Measurements from ENCODE around the gene MED7.

Gene MED7

DNA sequence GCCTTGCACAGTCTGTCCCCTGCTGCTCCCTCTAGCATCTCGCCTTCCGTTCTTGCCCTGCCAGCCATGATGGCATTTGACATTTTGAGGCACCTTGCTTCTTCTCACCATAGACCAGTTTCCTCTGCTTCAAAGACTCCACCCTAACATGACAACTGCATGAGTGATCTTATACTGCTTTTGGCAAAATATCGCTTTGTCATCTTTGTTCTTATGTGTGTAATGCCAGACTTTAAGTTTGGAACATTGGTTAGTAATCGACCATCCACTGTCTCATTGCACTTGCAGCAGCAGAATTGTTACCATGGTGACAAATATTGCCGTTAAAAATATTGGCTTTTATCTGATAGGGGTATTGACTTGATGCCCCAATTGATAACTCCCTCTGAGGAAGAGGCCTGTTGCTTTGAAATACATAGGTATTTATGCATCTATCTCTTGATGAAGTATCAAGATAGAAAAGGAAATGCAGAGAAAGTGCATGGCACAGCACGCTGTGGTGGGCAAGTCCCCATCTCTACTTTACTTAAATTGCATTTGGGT lies 16.6 kb upstream of the MED7 start:
- TF ChIP-seq ZSCAN16 (tag by site-specific recombination; IDR thresholded peaks at IDR 0.05) (no peak), ZNF214 (tag by site-specific recombination; IDR thresholded peaks at IDR 0.05; ENCODE audit: borderline replicate concordance) (no peak), ZNF660 (tag by site-specific recombination; IDR thresholded peaks at IDR 0.05) (no peak), ZNF776 (tag by site-specific recombination; IDR thresholded peaks at IDR 0.05; ENCODE audit: borderline replicate concordance) (no peak), ZNF221 (tag by site-specific recombination; IDR thresholded peaks at IDR 0.05; ENCODE audit: borderline replicate concordance) (no peak), ZNF350 (tag by site-specific recombination; IDR thresholded peaks at IDR 0.05) (no peak), ZNF132 (tag by site-specific recombination; IDR thresholded peaks at IDR 0.05; ENCODE audit: borderline replicate concordance) (no peak), ZIC2 (tag by site-specific recombination; IDR thresholded peaks at IDR 0.05) (no peak), BCL6B (tag by site-specific recombination; IDR thresholded peaks at IDR 0.05) (no peak), ZNF600 (tag by site-specific recombination; IDR thresholded peaks at IDR 0.05) (no peak), ZNF768 (tag by site-specific recombination; IDR thresholded peaks at IDR 0.05) (no peak), YY2 (tag by site-specific recombination; IDR thresholded peaks at IDR 0.05) (no peak), GLIS1 (tag by site-specific recombination; IDR thresholded peaks at IDR 0.05) (no peak), ZNF677 (tag by site-specific recombination; IDR thresholded peaks at IDR 0.05) (no peak)
- TF ChIP-seq, protein P1, sequence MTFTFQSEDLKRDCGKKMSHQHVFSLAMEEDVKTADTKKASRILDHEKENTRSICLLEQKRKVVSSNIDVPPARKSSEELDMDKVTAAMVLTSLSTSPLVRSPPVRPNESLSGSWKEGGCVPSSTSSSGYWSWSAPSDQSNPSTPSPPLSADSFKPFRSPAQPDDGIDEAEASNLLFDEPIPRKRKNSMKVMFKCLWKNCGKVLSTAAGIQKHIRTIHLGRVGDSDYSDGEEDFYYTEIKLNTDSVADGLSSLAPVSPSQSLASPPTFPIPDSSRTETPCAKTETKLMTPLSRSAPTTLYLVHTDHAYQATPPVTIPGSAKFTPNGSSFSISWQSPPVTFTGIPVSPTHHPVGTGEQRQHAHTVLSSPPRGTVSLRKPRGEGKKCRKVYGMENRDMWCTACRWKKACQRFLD (tag by site-specific recombination; IDR thresholded peaks at IDR 0.05), result no peak
- TF ChIP-seq, protein P2, sequence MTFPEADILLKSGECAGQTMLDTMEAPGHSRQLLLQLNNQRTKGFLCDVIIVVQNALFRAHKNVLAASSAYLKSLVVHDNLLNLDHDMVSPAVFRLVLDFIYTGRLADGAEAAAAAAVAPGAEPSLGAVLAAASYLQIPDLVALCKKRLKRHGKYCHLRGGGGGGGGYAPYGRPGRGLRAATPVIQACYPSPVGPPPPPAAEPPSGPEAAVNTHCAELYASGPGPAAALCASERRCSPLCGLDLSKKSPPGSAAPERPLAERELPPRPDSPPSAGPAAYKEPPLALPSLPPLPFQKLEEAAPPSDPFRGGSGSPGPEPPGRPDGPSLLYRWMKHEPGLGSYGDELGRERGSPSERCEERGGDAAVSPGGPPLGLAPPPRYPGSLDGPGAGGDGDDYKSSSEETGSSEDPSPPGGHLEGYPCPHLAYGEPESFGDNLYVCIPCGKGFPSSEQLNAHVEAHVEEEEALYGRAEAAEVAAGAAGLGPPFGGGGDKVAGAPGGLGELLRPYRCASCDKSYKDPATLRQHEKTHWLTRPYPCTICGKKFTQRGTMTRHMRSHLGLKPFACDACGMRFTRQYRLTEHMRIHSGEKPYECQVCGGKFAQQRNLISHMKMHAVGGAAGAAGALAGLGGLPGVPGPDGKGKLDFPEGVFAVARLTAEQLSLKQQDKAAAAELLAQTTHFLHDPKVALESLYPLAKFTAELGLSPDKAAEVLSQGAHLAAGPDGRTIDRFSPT (tag by site-specific recombination; IDR thresholded peaks at IDR 0.05), result no peak
- H3K36me3 ChIP-seq (ENCODE audit: control insufficient read depth in 2 of 2, insufficient read depth in 1 of 2, low read length in 2 of 2), result no peaks in the 10 kb centered on the region
- H3K4me1 ChIP-seq (ENCODE audit: control insufficient read depth, insufficient read depth, low read length), result no peaks in the 10 kb centered on the region
- H3K4me3 ChIP-seq (ENCODE audit: low read depth, low read length), result no peak overlapping the region
- H3K9me3 ChIP-seq (ENCODE audit: control insufficient read depth, insufficient read depth, low read depth, low read length), result no peaks in the 10 kb centered on the region
- no peak overlapping the region for H3K27ac ChIP-seq (ENCODE audit: extremely low read depth, low read depth, low read length)
- CTCF ChIA-PET, result no interaction called here
- POLR2A ChIA-PET, result no interaction called here

- Histone ChIP-seq H3K36me3 (ENCODE audit: control insufficient read depth in 2 of 2, insufficient read depth in 1 of 2, low read length in 2 of 2) (no peaks in the 10 kb centered on the region), H3K4me3 (ENCODE audit: low read depth, low read length) (no peak overlapping the region), H3K9me3 (ENCODE audit: control insufficient read depth, insufficient read depth, low read depth, low read length) (no peaks in the 10 kb centered on the region), H3K27ac (ENCODE audit: extremely low read depth, low read depth, low read length) (no peak overlapping the region), H3K4me1 (ENCODE audit: control insufficient read depth, insufficient read depth, low read length) (no peaks in the 10 kb centered on the region)
- CTCF ChIA-PET, result interaction anchor here (1.0 to 1.2 kb wide), 2 partner anchors 9 to 319 kb away, joined by 5 to 6 read pairs; no protein-coding TSS in a partner anchor
- POLR2A ChIA-PET, result no interaction called here
- no peak for TF ChIP-seq KLF1 (tag by site-specific recombination; IDR thresholded peaks at IDR 0.05)
- TF ChIP-seq, protein P3, sequence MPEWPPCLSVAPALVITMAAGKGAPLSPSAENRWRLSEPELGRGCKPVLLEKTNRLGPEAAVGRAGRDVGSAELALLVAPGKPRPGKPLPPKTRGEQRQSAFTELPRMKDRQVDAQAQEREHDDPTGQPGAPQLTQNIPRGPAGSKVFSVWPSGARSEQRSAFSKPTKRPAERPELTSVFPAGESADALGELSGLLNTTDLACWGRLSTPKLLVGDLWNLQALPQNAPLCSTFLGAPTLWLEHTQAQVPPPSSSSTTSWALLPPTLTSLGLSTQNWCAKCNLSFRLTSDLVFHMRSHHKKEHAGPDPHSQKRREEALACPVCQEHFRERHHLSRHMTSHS (tag by site-specific recombination; IDR thresholded peaks at IDR 0.05), result no peak
- no peak for TF ChIP-seq ZNF521 (tag by site-specific recombination; IDR thresholded peaks at IDR 0.05)
- TF ChIP-seq ZNF664 (tag by site-specific recombination; IDR thresholded peaks at IDR 0.05), result peak; percentile 15; the same call in 1 of the 2 replicates
- no peak for TF ChIP-seq BCL11B (tag by site-specific recombination; IDR thresholded peaks at IDR 0.05; ENCODE audit: low read depth)
- TF ChIP-seq, protein P4, sequence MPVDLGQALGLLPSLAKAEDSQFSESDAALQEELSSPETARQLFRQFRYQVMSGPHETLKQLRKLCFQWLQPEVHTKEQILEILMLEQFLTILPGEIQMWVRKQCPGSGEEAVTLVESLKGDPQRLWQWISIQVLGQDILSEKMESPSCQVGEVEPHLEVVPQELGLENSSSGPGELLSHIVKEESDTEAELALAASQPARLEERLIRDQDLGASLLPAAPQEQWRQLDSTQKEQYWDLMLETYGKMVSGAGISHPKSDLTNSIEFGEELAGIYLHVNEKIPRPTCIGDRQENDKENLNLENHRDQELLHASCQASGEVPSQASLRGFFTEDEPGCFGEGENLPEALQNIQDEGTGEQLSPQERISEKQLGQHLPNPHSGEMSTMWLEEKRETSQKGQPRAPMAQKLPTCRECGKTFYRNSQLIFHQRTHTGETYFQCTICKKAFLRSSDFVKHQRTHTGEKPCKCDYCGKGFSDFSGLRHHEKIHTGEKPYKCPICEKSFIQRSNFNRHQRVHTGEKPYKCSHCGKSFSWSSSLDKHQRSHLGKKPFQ (tag by site-specific recombination; IDR thresholded peaks at IDR 0.05), result no peak
- TF ChIP-seq MEIS1 (CRISPR knock-in tag; IDR thresholded peaks at IDR 0.05; ENCODE audit: borderline replicate concordance), result no peak
- TF ChIP-seq ZBTB1 (tag by site-specific recombination; IDR thresholded peaks at IDR 0.05), result no peak
- no peak for TF ChIP-seq ZNF747 (tag by site-specific recombination; IDR thresholded peaks at IDR 0.05)
- TF ChIP-seq, protein P5, sequence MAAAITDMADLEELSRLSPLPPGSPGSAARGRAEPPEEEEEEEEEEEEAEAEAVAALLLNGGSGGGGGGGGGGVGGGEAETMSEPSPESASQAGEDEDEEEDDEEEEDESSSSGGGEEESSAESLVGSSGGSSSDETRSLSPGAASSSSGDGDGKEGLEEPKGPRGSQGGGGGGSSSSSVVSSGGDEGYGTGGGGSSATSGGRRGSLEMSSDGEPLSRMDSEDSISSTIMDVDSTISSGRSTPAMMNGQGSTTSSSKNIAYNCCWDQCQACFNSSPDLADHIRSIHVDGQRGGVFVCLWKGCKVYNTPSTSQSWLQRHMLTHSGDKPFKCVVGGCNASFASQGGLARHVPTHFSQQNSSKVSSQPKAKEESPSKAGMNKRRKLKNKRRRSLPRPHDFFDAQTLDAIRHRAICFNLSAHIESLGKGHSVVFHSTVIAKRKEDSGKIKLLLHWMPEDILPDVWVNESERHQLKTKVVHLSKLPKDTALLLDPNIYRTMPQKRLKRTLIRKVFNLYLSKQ (tag by site-specific recombination; IDR thresholded peaks at IDR 0.05; ENCODE audit: borderline replicate concordance), result no peak
- TF ChIP-seq GFI1B (tag by site-specific recombination; IDR thresholded peaks at IDR 0.05), result no peak
Observed at GRCh38 chr5:157157293-157157891, 14.7 kb upstream of the MED7 start.
